DMS153 (cell line): ENCODE data around the gene MBD3L2B.

Source experiments
- DNase-seq: peaks from one replicate; lab custom pipeline; 2025; lab: John Stamatoyannopoulos, UW

Gene MBD3L2B

DNA sequence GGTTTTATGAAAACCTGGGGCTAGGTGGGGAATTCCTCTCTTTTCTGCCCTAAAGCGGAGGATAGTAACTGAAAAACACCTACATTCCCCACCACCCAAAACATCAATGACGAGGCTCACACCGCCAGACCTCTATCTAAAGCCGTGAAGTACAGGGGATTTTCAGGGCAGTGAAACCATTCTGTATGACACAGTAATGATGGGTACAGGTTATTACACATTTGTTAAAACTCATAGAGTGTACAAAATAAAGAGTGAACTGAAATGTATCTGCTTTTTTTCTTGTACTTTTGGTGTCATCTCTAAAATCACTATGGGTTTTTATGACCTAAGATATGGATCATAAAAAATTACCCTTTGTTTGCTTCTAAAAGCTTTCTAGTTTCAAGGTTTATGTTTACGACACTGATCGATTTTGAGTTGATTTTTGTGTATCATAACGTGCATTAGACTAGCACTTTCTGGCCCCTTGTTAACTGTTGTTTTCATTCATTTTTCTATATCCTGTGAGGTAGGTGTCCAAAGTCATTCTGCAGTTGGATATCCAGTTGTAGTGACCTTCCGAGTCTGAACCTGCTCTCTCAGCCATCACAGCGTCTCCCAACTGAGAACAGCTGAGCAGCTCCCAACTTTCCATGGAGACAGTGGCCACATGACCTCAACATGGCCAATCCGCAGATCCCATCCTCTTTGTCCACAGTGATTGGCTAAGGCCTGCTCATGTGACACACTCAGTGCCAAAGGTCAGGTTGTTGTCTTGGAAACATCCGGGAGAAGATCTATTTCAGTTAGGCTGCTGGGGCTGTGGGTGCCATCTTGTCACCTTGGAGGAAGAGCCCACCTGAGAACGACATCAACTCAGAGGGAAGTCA is 10.3 kb downstream of the MBD3L2B start:
- DNase-seq, result no peak

GRCh38 chr19:7007859-7008258 is 13.4 kb downstream of the MBD3L2B start:
- no peak for DNase-seq

DNA sequence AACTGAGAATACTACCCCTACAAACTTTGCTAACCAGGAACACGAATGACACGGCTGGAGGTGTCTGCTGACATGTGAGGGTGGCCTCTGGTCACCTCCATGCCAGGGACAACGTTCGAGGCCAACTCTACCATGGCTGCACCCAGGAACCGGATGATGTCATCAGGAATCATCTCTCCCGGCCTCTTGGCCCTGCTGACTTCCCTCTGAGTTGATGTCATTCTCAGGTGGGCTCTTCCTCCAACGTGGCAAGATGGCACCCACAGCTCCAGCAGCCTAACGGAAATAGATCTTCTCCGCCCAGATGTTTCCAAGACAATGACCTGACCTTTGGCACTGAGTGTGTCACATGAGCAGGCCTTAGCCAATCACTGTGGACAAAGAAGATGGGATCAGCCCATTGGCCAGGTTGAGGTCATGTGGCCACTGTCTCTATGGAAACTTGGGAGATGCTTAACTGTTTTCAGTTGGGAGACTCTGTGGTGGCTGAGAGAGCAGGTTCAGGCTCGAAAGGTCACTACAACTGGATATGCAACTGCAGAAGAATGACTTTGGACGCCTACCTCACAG is 15.0 kb downstream of the MBD3L2B start:
- no peak for DNase-seq

- DNase-seq, result no peak
Measured at GRCh38 chr19:7004313-7004931, 16.8 kb downstream of the MBD3L2B start.

GRCh38 chr19:7000816-7001215 is 20.4 kb downstream of the MBD3L2B start:
- DNase-seq, result no peak

DNA sequence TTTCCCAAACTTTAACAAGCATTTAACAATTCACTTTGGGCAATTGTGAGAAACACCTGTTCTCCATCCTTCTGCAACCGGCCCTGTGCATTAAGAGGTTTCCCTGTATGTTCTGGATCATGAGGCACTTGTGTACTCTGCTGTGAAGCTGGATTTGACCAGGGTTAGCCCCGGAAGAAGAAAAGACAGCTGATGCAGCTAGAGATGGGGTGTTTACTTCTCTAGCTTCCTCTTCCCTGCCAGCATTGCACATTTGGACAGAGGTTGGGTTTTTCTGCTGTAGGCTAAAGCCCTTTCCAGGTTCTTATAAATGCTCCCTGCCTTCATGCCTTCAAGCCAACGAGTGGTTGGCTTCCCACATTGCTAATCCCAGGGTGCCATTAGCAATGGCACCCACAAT is 20.9 kb downstream of the MBD3L2B start:
- no peak for DNase-seq

GRCh38 chr19:6999933-7000332 is 21.3 kb downstream of the MBD3L2B start:
- no peak for DNase-seq

GRCh38 chr19:6997679-6998445 is 23.4 kb downstream of the MBD3L2B start:
- no peak for DNase-seq

GRCh38 chr19:6996810-6997209 is 24.4 kb downstream of the MBD3L2B start:
- no peak for DNase-seq

- DNase-seq, result no peak
Measured at GRCh38 chr19:6995054-6995453, 26.2 kb downstream of the MBD3L2B start.

DNA sequence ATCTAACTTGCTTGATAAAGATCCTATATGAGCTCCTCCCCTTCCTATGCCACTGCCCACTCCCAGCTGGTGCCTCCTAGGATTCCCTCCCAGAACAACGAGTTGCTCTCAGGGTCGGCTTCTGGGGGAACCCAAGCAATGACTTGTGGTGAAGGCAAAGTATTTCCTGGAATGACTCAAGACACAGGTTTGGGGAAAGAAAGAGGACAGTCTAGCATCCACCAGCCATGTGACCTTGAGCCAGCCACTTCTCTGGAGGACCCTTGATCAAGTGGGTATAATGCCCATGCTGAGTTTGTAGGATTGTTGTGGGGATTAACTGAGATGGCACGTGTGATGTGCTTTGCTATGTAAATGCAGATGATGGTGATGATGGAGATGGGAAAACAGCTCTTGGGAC is 33.0 kb downstream of the MBD3L2B start:
- no peak for DNase-seq

DNA sequence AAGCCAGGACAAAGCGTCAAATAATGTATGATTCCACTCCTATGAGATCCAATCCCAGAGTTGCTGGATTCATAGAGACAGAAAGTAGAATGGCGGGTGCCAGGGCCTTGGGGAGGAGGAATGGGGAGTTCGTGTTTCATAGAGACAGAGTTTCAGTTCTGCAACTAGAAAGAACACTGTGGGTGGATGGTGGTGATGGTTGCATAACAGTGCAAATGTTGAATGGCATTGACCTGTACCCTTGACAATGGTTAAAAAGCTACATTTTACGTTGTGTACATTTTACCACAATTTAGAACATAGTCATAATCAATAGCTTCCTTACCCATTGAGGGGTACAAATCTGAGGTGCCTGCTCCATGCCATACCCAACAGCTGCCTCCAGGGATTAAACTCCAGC is 33.4 kb downstream of the MBD3L2B start:
- DNase-seq, result no peak

DNA sequence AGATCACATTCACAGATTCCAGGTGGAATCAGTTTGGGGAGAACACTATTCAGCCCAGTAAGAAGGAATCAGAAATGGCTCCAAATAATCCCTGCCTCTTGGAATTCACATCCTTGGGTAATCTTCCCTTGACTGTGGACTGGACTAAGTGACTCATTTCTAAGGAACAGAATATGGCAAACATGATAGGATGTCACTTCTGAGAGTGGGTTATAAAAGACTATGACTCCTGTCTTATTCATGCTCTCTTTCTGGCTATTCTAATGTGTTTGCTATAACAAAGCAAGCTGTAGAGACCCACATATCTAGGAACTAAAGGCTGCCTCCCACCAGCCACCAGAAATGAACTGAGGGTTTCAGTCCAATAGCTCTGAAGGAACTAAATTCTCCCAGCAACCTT is 37.8 kb downstream of the MBD3L2B start:
- no peak for DNase-seq

DNA sequence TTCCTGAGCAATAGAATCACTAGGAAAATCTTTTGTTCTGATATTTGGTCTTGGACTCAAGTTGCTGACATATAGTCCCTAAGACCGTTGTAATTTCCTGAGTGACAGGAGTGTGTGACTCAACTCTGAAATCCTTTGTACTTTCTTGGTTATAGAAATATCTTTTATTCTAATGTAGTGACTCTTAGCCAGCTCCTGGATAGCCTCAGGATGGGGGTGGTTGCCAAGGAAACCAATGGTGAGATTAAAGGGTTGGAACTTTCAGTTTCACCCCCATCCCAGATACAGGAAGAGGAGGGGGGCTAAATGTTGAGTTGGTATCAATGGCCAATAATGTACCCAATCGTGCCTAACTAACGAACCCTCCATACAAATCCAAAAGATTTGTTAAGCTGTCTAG is 41.8 kb downstream of the MBD3L2B start:
- no peak for DNase-seq

DNA sequence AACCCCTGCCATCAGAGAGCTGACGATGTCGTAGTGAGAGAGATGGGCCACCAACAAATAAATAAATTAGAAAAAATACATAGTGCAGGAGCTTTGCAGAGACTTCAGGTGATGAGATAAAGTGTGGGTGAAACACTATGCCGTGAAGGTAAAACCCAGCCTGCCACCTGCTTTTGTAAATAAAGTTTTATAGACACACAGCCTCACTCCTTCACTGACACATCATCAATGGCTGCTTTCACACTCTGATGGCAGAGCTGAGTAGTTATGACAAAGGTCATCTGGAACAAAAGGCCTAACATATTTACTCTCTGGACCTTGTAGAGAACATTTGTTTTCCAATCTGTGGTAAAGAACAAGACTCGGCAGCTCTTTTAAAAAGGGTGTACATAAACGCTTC is 45.0 kb downstream of the MBD3L2B start:
- no peak for DNase-seq

GRCh38 chr19:6971366-6971765 is 49.9 kb downstream of the MBD3L2B start:
- DNase-seq, result no peak

DNA sequence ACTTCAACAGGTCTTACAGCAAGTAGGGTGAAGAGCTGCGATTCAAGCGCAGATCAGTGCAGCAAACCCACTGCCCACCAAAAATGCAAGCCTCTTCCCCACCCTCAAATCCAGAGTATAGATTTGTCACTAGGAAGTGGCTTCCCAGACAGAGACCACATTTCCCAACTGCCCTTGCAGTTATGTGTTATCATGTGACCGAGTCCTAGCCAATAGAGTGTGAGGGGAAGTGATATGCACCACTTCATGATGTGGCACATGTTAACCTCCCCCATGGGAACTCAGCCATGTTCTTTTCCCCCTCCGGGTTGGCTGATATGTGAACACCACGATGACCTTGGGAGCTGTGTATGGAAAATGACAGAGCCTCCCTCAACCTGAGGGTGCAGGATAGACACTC is 50.8 kb downstream of the MBD3L2B start:
- no peak for DNase-seq

GRCh38 chr19:6970021-6970420 is 51.2 kb downstream of the MBD3L2B start:
- DNase-seq, result no peak

- no peak for DNase-seq
Measured at GRCh38 chr19:6969490-6969889, 51.7 kb downstream of the MBD3L2B start.
